Tibial artery (tissue), 4 donors: ENCODE measurements around the gene PKMYT1.

Experiments used
- DNase-seq, 2 donors: peaks; one replicate each; pipeline ENCODE4 v3.0.0-alpha.2; 2019
- H3K27ac ChIP-seq, 2 donors: fragments of 200-600 bp; sonication (generic) in 1 of 2; 1 replicate in 1 of 2; 2 replicates in 1 of 2; pipeline ENCODE4 v1.5.1; 2018 to 2019; ENCODE audit warnings: mild to moderate bottlenecking in 1 of 2
- H3K27me3 ChIP-seq, 2 donors: fragments of 200-600 bp; sonication (generic) in 1 of 2; one replicate each; pipeline versions ENCODE4 v1.5.1 to v1.6.0; 2016 to 2019
- H3K36me3 ChIP-seq, 3 donors: fragments of 200-600 bp; sonication (generic) in 2 of 3; one replicate each; pipeline ENCODE4 v1.5.1; 2016 to 2019; ENCODE audit warnings: mild to moderate bottlenecking in 2 of 3
- H3K4me1 ChIP-seq, 4 donors: fragments of 200-600 bp; sonication (generic) in 2 of 4; 1 replicate in 3 of 4; 2 replicates in 1 of 4; pipeline ENCODE4 v1.5.1; 2016 to 2019
- H3K4me3 ChIP-seq, 2 donors: fragments of 200-600 bp; sonication (generic) in 1 of 2; 1 replicate in 1 of 2; 2 replicates in 1 of 2; pipeline ENCODE4 v1.5.1; 2018 to 2019; ENCODE audit warnings: mild to moderate bottlenecking in 2 of 2
- H3K9me3 ChIP-seq, 3 donors: fragments of 200-600 bp; sonication (generic) in 1 of 3; one replicate each; pipeline ENCODE4 v1.5.1; 2016 to 2019
- CTCF ChIP-seq, 2 experiments: fragments of 200-600 bp in 1 of 2; fragments of 450-650 bp in 1 of 2; IDR thresholded peaks; one replicate each; pipeline ENCODE4 v1.5.1; 2017 to 2019; ENCODE audit warnings: antibody characterized with exemption in 2 of 2, mild to moderate bottlenecking in 1 of 2, moderate library complexity in 1 of 2
- intact Hi-C: fragments of 100-400 bp; cut with DNase I; formaldehyde crosslinking; loops from one replicate; pipeline ENCODE4 v1.15.0; 2023; ENCODE audit warnings: low total_unique reads

PKMYT1 gene

GRCh38 chr16:3004319-3004718 is 24.1 kb upstream of the PKMYT1 start:
- no peak for DNase-seq
- Histone ChIP-seq H3K36me3 (no peaks in the 10 kb centered on the region), H3K9me3 (no peaks in the 10 kb centered on the region), H3K4me3 (peak overlapping the region; percentile 19 to 35), H3K4me1 (peaks cover 0 to 5% (median 4%) of the 10 kb centered on the region in 4 donors), H3K27me3 (peaks cover 0 to 65% of the 10 kb centered on the region in 2 donors), H3K27ac (no peak overlapping the region)
- intact Hi-C loops, result no loop called here
- TF ChIP-seq CTCF (IDR thresholded peaks at IDR 0.05), result no peak

GRCh38 chr16:3003582-3004270 is 23.5 kb upstream of the PKMYT1 start:
- Histone ChIP-seq H3K4me1 (peaks cover 0 to 5% (median 4%) of the 10 kb centered on the region in 4 donors), H3K4me3 (peak overlapping the region; percentile 19 to 35)
- intact Hi-C loops, result loop anchor here (2.0 kb wide), 1 partner anchor 25 kb away; no protein-coding TSS in a partner anchor

GRCh38 chr16:3001316-3001715 is 21.1 kb upstream of the PKMYT1 start:
- DNase-seq, result no peak
- TF ChIP-seq CTCF (IDR thresholded peaks at IDR 0.05), result no peak

More at GRCh38 chr16:3003582-3004270, 23.5 kb upstream of the PKMYT1 start:
- H3K27ac ChIP-seq, result no peak overlapping the region
- TF ChIP-seq CTCF (IDR thresholded peaks at IDR 0.05), result peak; percentile 40 to 51
- no peaks in the 10 kb centered on the region for H3K36me3 ChIP-seq
- H3K9me3 ChIP-seq, result no peaks in the 10 kb centered on the region
- H3K27me3 ChIP-seq, result peaks cover 0 to 64% of the 10 kb centered on the region in 2 donors
- peak; percentile 91 to 97 for DNase-seq

GRCh38 chr16:3000540-3000939 is 20.3 kb upstream of the PKMYT1 start:
- no peak for DNase-seq
- H3K9me3 ChIP-seq, result no peaks in the 10 kb centered on the region
- TF ChIP-seq CTCF (IDR thresholded peaks at IDR 0.05), result no peak
- H3K27ac ChIP-seq, result no peak overlapping the region
- peaks cover 0 to 60% of the 10 kb centered on the region in 2 donors for H3K27me3 ChIP-seq
- H3K4me1 ChIP-seq, result peaks cover 0 to 5% (median 4%) of the 10 kb centered on the region in 4 donors
- intact Hi-C loops, result no loop called here
- H3K4me3 ChIP-seq, result no peak overlapping the region
- no peaks in the 10 kb centered on the region for H3K36me3 ChIP-seq

More at GRCh38 chr16:3001316-3001715, 21.1 kb upstream of the PKMYT1 start:
- no peaks in the 10 kb centered on the region for H3K36me3 ChIP-seq
- no peak overlapping the region for H3K4me3 ChIP-seq
- intact Hi-C loops, result no loop called here
- no peaks in the 10 kb centered on the region for H3K9me3 ChIP-seq
- peaks cover 0 to 5% (median 4%) of the 10 kb centered on the region in 4 donors for H3K4me1 ChIP-seq
- no peak overlapping the region for H3K27ac ChIP-seq
- H3K27me3 ChIP-seq, result peaks cover 0 to 61% of the 10 kb centered on the region in 2 donors

- Histone ChIP-seq H3K36me3 (no peaks in the 10 kb centered on the region), H3K27ac (no peak overlapping the region), H3K4me3 (no peak overlapping the region), H3K27me3 (peaks cover 0 to 59% of the 10 kb centered on the region in 2 donors), H3K4me1 (peaks cover 0 to 4% (median 3%) of the 10 kb centered on the region in 4 donors), H3K9me3 (no peaks in the 10 kb centered on the region)
- intact Hi-C loops, result no loop called here
- DNase-seq, result no peak
- no peak for TF ChIP-seq CTCF (IDR thresholded peaks at IDR 0.05)
These were observed 19.7 kb upstream of the PKMYT1 start for GRCh38 chr16:2999929-3000328.
